ENCODE data around the gene IFT122. TPM values are rescaled to one million over a fixed set of nuclear protein-coding genes. Genes with fewer than 3 reads are reported as not detected.

The IFT122 gene
- total and polyA plus RNA-seq, 2 donors (not counting 3 experiments of a cell fraction or from before 2014, with no cell fraction given): 38.4 to 41.7 TPM

- FAIRE-seq: no peak
- no TSS peak for BruUV-seq (replicated peaks)
- H3K27me3 ChIP-seq (ENCODE audit: control insufficient read depth in 2 of 2, insufficient read depth in 2 of 2, low read length in 2 of 2): no peaks in the 10 kb centered on the region
- H3K4me1 ChIP-seq (ENCODE audit: control insufficient read depth, extremely low read depth, insufficient read depth, low read length): peaks cover 8% of the 10 kb centered on the region
- no peaks in the 10 kb centered on the region for H3K36me3 ChIP-seq (ENCODE audit: control insufficient read depth in 2 of 2, extremely low read depth in 1 of 2, insufficient read depth in 2 of 2, low read length in 2 of 2)
- H3K27ac ChIP-seq (ENCODE audit: insufficient read depth, low read depth, low read length): no peak overlapping the region
- no peak for DNase-seq (ENCODE audit: low read depth, low spot score)
- TF ChIP-seq JUN (IDR thresholded peaks at IDR 0.05; ENCODE audit: borderline replicate concordance, insufficient read depth, insufficient read length, low read depth) (no peak), FOS (IDR thresholded peaks at IDR 0.05; ENCODE audit: borderline replicate concordance, insufficient read depth, low read length) (no peak), MAX (IDR thresholded peaks at IDR 0.05; ENCODE audit: insufficient read depth, insufficient read length) (no peak), POLR2AphosphoS5 (IDR thresholded peaks at IDR 0.05; ENCODE audit: insufficient read depth, low read depth, low read length) (no peak), EZH2 (IDR thresholded peaks at IDR 0.05; ENCODE audit: borderline replicate concordance, low read depth, low read length, severe bottlenecking) (no peak), CTCF (IDR thresholded peaks at IDR 0.05; ENCODE audit: extremely low read depth in 1 of 2, insufficient read depth in 1 of 2, low read depth in 1 of 2, low read length in 2 of 2) (no peak)
- H3K4me3 ChIP-seq (replicated peaks in 1 of 3; ENCODE audit: insufficient read depth in 1 of 3, low read depth in 1 of 3, low read length in 3 of 3): no peak overlapping the region
- no peaks in the 10 kb centered on the region for H4K20me1 ChIP-seq (replicated peaks; ENCODE audit: control insufficient read depth, extremely low read depth, insufficient read depth, low read length)
- no peak overlapping the region for H3K9ac ChIP-seq (replicated peaks; ENCODE audit: extremely low read depth, insufficient read depth, low read length)
- ChIA-PET POLR2A (no interaction called here), CTCF (no interaction called here)
- dilution Hi-C loops (cut with MboI; ENCODE audit: extremely low pct_ligation_motif_present, low sequenced_read_pairs): no loop called here
- H3K4me2 ChIP-seq (ENCODE audit: insufficient read depth, low read length): no peak overlapping the region
- H2AFZ ChIP-seq (ENCODE audit: low read depth, low read length): no peak overlapping the region
- intact Hi-C loops (cut with micrococcal nuclease): no loop called here
- no peaks in the 10 kb centered on the region for H3K9me1 ChIP-seq (replicated peaks; ENCODE audit: control insufficient read depth, extremely low read depth, insufficient read depth, low read length)
- H3K9me3 ChIP-seq (replicated peaks; ENCODE audit: control insufficient read depth, insufficient read depth, low read length): no peaks in the 10 kb centered on the region
- H3K79me2 ChIP-seq (ENCODE audit: control insufficient read depth, insufficient read depth, low read length): no peaks in the 10 kb centered on the region
Measured at GRCh38 chr3:129415830-129416229, 24.2 kb upstream of the IFT122 start.

All from endothelial cell of umbilical vein (primary cell).